Suprapubic skin (tissue), 4 donors: Measurements from ENCODE around the gene TOLLIP. TPM values are rescaled to one million over a fixed set of nuclear protein-coding genes. Genes with fewer than 3 reads are reported as not detected.

Source experiments
- DNase-seq, 2 donors: peaks; one replicate each; pipeline ENCODE4 v3.0.0-alpha.2; 2019; ENCODE audit warnings: low spot score in 2 of 2
- H3K27ac ChIP-seq: fragments of 200-600 bp; sonication (generic); one replicate; pipeline ENCODE4 v1.5.1; 2019
- H3K27me3 ChIP-seq: fragments of 200-600 bp; sonication (generic); one replicate; pipeline ENCODE4 v1.5.1; 2019
- H3K36me3 ChIP-seq: fragments of 200-600 bp; sonication (generic); one replicate; pipeline ENCODE4 v1.5.1; 2019
- H3K4me1 ChIP-seq: fragments of 200-600 bp; sonication (generic); one replicate; pipeline ENCODE4 v1.5.1; 2019
- H3K4me3 ChIP-seq: fragments of 200-600 bp; sonication (generic); one replicate; pipeline ENCODE4 v1.5.1; 2019; ENCODE audit warnings: mild to moderate bottlenecking
- H3K9me3 ChIP-seq: fragments of 200-600 bp; sonication (generic); one replicate; pipeline ENCODE4 v1.5.1; 2019
- EP300 ChIP-seq: sonication (generic); formaldehyde crosslinking; IDR thresholded peaks from one replicate; pipeline ENCODE4 v1.6.1; 2017; ENCODE audit warnings: antibody characterized with exemption
- POLR2A ChIP-seq, 2 donors: fragments of 450-650 bp; IDR thresholded peaks; one replicate each; pipeline ENCODE4 v1.6.1; 2017; ENCODE audit warnings: antibody characterized with exemption in 2 of 2, mild to moderate bottlenecking in 2 of 2, moderate library complexity in 2 of 2
- POLR2AphosphoS5 ChIP-seq, 3 donors: sonication (generic); formaldehyde crosslinking; IDR thresholded peaks; one replicate each; pipeline ENCODE4 v1.6.1; 2017; ENCODE audit warnings: antibody characterized with exemption in 3 of 3
- WGBS: methylation state at CpG from one replicate; pipeline ENCODE4 v1.1.5; 2018; 5-methylcytosine and 5-hydroxymethylcytosine counted together
- total RNA-seq, 4 donors: library from RNA; depleted of rRNA; stranded (reverse); fragments of >200 nt; gene quantifications; one replicate each; pipeline ENCODE4 v1.1.0, GENCODE V29; 2016
- TF ChIP-seq, protein P1 (sequence below), 2 donors: fragments of 200-600 bp in 1 of 2; fragments of 450-650 bp in 1 of 2; sonication (generic) in 1 of 2; IDR thresholded peaks; one replicate each; pipeline ENCODE4 v1.5.1; 2016 to 2019; ENCODE audit warnings: antibody characterized with exemption in 2 of 2, mild to moderate bottlenecking in 1 of 2, moderate library complexity in 1 of 2

TOLLIP gene
- total RNA-seq, 4 donors from 2014 or later = 96.6 to 105 (median 100) TPM

DNA sequence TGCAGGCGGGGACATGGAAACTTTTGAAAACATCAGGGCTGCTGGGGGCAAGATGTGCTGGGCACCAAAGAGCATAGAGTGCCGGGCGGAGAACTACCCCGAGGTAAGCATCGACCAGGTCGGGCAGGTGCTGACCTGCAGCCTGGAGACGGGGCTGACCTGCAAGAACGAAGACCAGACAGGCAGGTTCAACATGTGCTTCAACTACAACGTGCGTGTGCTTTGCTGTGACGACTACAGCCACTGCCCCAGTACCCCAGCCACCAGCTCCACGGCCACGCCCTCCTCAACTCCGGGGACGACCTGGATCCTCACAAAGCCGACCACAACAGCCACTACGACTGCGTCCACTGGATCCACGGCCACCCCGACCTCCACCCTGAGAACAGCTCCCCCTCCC lies 67.1 kb downstream of the TOLLIP start:
- Histone ChIP-seq H3K27ac (no peak overlapping the region), H3K36me3 (no peaks in the 10 kb centered on the region), H3K4me3 (no peak overlapping the region), H3K27me3 (no peaks in the 10 kb centered on the region), H3K4me1 (no peaks in the 10 kb centered on the region), H3K9me3 (no peaks in the 10 kb centered on the region)
- no peak for DNase-seq
- TF ChIP-seq, protein P1, sequence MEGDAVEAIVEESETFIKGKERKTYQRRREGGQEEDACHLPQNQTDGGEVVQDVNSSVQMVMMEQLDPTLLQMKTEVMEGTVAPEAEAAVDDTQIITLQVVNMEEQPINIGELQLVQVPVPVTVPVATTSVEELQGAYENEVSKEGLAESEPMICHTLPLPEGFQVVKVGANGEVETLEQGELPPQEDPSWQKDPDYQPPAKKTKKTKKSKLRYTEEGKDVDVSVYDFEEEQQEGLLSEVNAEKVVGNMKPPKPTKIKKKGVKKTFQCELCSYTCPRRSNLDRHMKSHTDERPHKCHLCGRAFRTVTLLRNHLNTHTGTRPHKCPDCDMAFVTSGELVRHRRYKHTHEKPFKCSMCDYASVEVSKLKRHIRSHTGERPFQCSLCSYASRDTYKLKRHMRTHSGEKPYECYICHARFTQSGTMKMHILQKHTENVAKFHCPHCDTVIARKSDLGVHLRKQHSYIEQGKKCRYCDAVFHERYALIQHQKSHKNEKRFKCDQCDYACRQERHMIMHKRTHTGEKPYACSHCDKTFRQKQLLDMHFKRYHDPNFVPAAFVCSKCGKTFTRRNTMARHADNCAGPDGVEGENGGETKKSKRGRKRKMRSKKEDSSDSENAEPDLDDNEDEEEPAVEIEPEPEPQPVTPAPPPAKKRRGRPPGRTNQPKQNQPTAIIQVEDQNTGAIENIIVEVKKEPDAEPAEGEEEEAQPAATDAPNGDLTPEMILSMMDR (IDR thresholded peaks at IDR 0.05) = no peak
- TF ChIP-seq EP300 (no peak), POLR2AphosphoS5 (IDR thresholded peaks at IDR 0.05) (no peak), POLR2A (IDR thresholded peaks at IDR 0.05) (no peak)
- WGBS = 82% methylated on average over 16 of the region's 20 CpGs

DNA sequence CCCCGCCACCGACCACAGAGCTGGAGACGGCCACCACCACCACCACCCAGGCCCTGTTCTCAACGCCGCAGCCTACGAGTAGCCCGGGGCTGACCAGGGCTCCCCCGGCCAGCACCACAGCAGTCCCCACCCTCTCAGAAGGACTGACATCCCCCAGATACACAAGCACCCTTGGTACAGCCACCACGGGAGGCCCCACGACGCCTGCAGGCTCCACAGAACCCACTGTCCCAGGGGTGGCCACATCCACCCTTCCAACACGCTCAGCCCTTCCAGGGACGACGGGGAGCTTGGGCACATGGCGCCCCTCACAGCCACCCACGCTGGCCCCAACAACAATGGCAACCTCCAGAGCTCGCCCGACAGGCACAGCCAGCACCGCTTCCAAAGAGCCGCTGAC lies 67.7 kb downstream of the TOLLIP start:
- Histone ChIP-seq H3K4me1 (no peaks in the 10 kb centered on the region), H3K4me3 (no peak overlapping the region), H3K36me3 (no peaks in the 10 kb centered on the region), H3K27ac (no peak overlapping the region), H3K9me3 (no peaks in the 10 kb centered on the region), H3K27me3 (no peaks in the 10 kb centered on the region)
- 96% methylated on average over 11 of the region's 20 CpGs for WGBS
- TF ChIP-seq POLR2A (IDR thresholded peaks at IDR 0.05) (no peak), POLR2AphosphoS5 (IDR thresholded peaks at IDR 0.05) (no peak), EP300 (no peak)
- TF ChIP-seq, protein P1 (IDR thresholded peaks at IDR 0.05) = no peak
- no peak for DNase-seq

DNA sequence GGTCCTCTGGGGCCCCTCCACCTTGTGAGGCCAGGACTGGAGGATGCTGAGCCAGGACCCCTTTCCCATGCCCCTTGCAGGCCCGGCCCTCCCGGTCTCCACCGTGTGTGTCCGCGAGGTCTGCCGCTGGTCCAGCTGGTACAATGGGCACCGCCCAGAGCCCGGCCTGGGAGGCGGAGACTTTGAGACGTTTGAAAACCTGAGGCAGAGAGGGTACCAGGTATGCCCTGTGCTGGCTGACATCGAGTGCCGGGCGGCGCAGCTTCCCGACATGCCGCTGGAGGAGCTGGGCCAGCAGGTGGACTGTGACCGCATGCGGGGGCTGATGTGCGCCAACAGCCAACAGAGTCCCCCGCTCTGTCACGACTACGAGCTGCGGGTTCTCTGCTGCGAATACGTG lies 68.7 kb downstream of the TOLLIP start:
- Histone ChIP-seq H3K27ac (no peak overlapping the region), H3K27me3 (no peaks in the 10 kb centered on the region), H3K4me3 (no peak overlapping the region), H3K9me3 (no peaks in the 10 kb centered on the region), H3K4me1 (no peaks in the 10 kb centered on the region), H3K36me3 (no peaks in the 10 kb centered on the region)
- TF ChIP-seq, protein P1 (IDR thresholded peaks at IDR 0.05) = no peak
- no peak for TF ChIP-seq EP300
- TF ChIP-seq POLR2AphosphoS5 (IDR thresholded peaks at IDR 0.05) = no peak
- TF ChIP-seq POLR2A (IDR thresholded peaks at IDR 0.05) = no peak
- no CpG with 5 or more reads among the region's 25 CpGs for WGBS
- DNase-seq = no peak

DNA sequence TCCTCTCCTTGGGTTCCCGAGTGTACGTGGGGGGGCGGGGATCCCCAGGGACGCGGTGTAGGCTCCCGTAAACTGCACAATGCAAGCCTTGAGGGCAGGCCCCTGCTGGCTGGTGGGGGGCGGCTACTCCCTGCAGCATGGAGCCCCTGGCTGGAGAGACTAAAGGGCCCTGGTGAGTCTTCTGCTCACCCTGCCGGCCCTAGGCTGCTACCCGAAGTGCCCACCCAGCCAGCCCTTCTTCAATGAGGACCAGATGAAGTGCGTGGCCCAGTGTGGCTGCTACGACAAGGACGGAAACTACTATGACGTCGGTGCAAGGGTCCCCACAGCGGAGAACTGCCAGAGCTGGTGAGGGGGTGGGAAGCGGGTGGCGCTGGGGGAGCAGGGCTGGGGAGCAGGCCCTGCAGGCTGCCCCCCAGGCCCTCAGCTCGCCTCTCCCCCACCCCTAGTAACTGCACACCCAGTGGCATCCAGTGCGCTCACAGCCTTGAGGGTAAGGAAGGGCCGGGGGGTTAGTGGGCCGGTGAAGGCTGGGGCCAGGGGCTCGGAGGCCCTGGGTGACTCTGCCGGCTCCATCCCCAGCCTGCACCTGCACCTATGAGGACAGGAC lies 69.7 kb downstream of the TOLLIP start:
- Histone ChIP-seq H3K36me3 (no peaks in the 10 kb centered on the region), H3K27ac (no peak overlapping the region), H3K9me3 (no peaks in the 10 kb centered on the region), H3K4me3 (no peak overlapping the region), H3K4me1 (no peaks in the 10 kb centered on the region), H3K27me3 (no peaks in the 10 kb centered on the region)
- TF ChIP-seq POLR2A (IDR thresholded peaks at IDR 0.05) (no peak), EP300 (no peak), POLR2AphosphoS5 (IDR thresholded peaks at IDR 0.05) (no peak)
- TF ChIP-seq, protein P1 (IDR thresholded peaks at IDR 0.05) = no peak
- no CpG with 5 or more reads among the region's 23 CpGs for WGBS
- DNase-seq = no peak

DNA sequence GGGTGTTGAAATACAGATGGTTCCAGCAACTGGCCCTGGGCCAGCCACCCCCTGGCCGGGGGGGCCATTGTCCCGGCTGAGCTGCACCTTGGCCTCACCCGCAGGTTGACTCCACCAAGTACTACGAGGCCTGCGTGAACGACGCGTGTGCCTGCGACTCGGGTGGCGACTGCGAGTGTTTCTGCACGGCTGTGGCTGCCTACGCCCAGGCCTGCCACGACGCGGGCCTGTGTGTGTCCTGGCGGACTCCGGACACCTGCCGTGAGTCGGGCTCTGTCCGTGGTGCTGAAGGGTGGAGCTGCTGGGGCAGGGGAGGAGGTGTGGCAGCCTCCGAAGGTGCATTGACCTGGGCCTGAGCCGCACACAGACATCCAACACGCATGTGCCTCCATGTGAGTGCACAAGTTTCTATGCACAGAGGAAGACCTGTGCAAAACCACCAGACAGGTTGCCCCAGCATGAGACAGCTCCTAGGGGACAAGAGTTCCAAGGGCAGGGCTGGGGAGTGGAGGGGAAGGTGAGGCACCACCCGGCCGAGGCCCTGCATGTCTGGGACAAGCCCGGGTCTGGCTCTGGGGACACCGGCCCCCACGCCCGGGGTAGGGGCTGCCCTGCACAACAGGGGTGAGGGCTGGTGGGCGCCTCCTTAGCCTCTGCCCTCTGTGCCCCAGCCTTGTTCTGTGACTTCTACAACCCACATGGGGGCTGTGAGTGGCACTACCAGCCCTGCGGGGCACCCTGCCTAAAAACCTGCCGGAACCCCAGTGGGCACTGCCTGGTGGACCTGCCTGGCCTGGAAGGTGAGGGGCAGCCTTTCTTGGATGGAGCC lies 70.5 kb downstream of the TOLLIP start:
- 73% methylated on average over 13 of the region's 34 CpGs for WGBS
- no peak for DNase-seq
- no peak overlapping the region for H3K27ac ChIP-seq
- H3K4me1 ChIP-seq = no peaks in the 10 kb centered on the region
- no peaks in the 10 kb centered on the region for H3K27me3 ChIP-seq
- no peaks in the 10 kb centered on the region for H3K9me3 ChIP-seq
- H3K36me3 ChIP-seq = no peaks in the 10 kb centered on the region
- TF ChIP-seq EP300 (no peak), POLR2A (IDR thresholded peaks at IDR 0.05) (no peak), POLR2AphosphoS5 (IDR thresholded peaks at IDR 0.05) (no peak)
- TF ChIP-seq, protein P1 (IDR thresholded peaks at IDR 0.05) = no peak
- H3K4me3 ChIP-seq = no peak overlapping the region
